Adipocyte (in vitro differentiated cells): ENCODE data around the gene NTSR1.

Source experiments
- DNase-seq: peaks from one replicate; pipeline ENCODE4 v3.0.0-alpha.2; 2015; ENCODE audit warnings: low read depth
- H3K27me3 ChIP-seq: replicated peaks from 2 replicates; pipeline ENCODE4 v1.7.0; 2013; ENCODE audit warnings: mild to moderate bottlenecking, low read length, moderate library complexity; ENCODE audit not compliant: control insufficient read depth, insufficient read depth
- H3K36me3 ChIP-seq: 2 replicates; pipeline ENCODE4 v1.7.0; 2013; ENCODE audit warnings: low read length, mild to moderate bottlenecking, moderate library complexity; ENCODE audit not compliant: control insufficient read depth, insufficient read depth, severe bottlenecking
- H3K4me1 ChIP-seq: 2 replicates; pipeline ENCODE4 v1.7.0; 2013; ENCODE audit warnings: mild to moderate bottlenecking, low read length, moderate library complexity; ENCODE audit not compliant: control insufficient read depth, insufficient read depth
- H3K4me3 ChIP-seq: 2 replicates; pipeline ENCODE4 v1.7.0; 2013; ENCODE audit warnings: mild to moderate bottlenecking, low read length, moderate library complexity
- H3K9ac ChIP-seq: 2 replicates; pipeline ENCODE4 v1.7.0; 2013; ENCODE audit warnings: mild to moderate bottlenecking, low read length, moderate library complexity
- H3K9me3 ChIP-seq: 2 replicates; pipeline ENCODE4 v1.7.0; 2013; ENCODE audit warnings: mild to moderate bottlenecking, low read length, moderate library complexity; ENCODE audit not compliant: control insufficient read depth

The NTSR1 gene

DNA sequence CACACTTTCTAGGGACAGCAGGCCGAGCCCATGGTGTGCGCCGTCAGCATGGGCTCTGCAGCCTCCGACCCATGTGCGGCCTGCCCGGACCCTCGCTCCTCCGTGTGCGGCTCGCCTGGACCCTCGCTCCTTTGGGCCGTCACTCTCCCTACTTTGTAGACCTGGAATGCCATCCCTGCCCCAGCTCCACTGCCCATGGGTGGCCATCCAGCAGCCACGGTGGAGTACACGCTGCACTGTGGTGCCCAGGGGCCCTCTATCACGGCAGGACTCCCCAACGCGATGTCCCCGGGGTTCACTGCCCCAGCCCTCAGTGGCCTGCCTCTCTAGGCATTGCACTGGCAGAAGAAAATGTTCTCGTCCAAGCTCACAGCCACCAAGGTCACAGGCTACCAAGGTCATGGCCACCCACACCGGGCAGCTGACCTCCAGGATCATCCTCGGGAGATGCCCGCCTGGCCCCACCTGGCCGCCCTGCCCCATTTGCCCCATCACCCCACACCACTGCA, 63.5 kb downstream of the NTSR1 start:
- DNase-seq: no peak
- H3K36me3 ChIP-seq: no peaks in the 10 kb centered on the region
- H3K4me3 ChIP-seq: no peak overlapping the region
- H3K4me1 ChIP-seq: peaks cover 25% of the 10 kb centered on the region
- H3K9me3 ChIP-seq: no peaks in the 10 kb centered on the region
- H3K27me3 ChIP-seq: peaks cover 35% of the 10 kb centered on the region
- H3K9ac ChIP-seq: no peak overlapping the region

DNA sequence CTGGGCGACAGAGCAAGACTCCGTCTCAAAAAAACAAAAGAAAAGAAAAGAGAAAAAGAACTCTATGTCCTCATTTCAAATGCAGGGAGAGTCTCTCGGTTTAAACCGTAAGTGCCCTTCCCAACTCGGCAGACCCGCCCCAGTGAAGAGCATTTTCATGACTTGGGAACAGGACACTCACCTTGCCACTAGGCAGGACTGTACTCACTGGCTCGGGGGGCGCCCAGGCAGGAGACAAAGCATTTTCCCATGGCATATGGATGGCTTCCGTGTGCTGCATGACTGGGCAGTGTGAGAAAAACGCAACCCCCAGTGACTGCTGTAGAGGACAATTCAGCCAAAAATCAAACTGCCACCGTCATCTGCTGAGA, 64.0 kb downstream of the NTSR1 start:
- H3K4me1 ChIP-seq: peaks cover 25% of the 10 kb centered on the region
- DNase-seq: no peak
- H3K9ac ChIP-seq: no peak overlapping the region

DNA sequence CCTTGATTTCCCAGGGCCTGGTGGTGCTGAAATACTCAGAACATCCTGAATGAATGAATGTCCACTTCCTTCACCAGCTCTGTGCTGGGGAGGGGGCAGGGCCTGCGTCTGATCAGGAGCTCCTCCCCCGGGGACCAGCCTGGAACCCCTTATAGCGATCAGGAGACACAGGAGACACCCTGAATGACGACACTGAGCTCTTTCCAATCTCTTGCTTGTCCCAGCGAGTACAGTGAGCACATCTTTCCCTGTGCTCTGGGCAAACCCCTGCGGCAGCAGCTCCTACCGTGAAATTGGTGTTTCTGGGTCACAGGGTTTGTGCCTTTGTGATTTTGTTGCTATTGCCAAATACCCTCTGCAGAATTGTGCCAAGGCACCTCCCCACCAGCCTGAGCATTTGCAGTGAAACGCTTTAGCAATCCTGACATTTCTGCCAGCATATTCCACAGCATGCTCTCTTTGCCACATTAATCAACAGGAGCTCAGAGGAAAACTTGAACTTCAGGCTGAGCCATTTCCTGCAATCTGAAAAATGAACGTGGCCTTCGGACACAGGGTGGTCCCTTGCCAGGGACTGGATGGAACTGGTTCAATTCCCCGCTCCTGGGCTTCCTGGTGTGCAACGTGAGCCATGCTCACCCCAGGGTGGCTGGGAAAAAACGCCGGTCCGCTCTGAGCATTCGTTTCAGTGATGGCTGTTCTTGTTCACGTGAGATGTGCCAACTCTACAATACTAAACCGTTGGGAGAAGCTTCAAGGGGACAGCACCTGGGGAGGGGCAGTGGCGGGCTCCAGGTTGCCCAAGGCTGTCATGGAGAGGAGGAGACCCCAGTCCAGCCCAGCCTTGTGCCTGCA, 64.6 kb downstream of the NTSR1 start:
- H3K4me1 ChIP-seq: peaks cover 25% of the 10 kb centered on the region
- H3K4me3 ChIP-seq: peak overlapping the region; percentile 1
- peak overlapping the region; percentile 1 for H3K9ac ChIP-seq
- H3K9me3 ChIP-seq: no peaks in the 10 kb centered on the region
- H3K27me3 ChIP-seq: peaks cover 28% of the 10 kb centered on the region
- peak; percentile 92 for DNase-seq
- H3K36me3 ChIP-seq: no peaks in the 10 kb centered on the region

More for the DNA sequence above, 64.0 kb downstream of the NTSR1 start:
- H3K4me3 ChIP-seq: peak overlapping the region; percentile 1
- no peaks in the 10 kb centered on the region for H3K36me3 ChIP-seq
- H3K9me3 ChIP-seq: no peaks in the 10 kb centered on the region
- H3K27me3 ChIP-seq: peaks cover 34% of the 10 kb centered on the region

DNA sequence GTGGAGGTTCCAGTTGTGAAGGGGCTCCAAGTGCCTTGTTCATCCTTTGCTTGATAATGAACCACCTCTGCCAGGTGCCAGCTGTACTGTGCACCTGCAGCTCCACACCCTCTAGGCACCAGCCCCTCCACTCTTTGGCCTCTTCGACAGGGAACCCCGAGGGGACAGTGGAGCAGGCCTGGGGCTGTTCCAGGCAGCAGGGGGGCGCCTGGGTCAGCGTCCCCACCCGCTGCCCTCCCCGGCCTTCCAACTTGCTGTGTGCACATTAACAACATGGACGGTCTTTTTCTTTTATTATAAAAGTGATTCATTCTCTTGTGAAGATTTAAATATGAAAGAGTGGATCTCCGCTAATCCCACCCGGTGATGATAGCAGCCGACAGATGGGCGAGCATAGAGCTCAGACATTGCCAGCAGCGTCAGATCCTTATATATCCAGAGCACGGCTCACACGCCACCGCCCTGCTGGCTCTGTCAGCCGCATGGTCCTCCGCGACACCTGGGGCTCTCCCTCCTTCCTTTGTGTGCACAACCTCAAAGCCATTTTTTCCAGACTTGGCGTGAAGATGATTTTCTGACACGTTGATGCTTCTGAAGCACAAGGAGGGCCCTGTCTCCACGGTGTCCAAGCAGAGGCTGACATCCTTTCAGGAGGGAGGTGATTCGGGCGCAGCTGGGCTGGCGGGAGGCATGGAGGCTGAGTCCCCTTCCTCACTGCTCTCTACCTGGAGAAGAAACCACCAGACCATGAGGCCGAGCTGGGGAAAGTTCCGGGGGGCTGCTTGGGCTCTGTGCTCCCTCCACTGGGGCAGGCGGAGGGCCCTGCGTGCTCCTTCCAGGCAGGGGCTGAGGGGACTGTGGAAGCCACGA, 65.4 kb downstream of the NTSR1 start:
- Histone ChIP-seq H3K36me3 (no peaks in the 10 kb centered on the region), H3K4me1 (peaks cover 19% of the 10 kb centered on the region), H3K9ac (peak overlapping the region; percentile 1)

DNA sequence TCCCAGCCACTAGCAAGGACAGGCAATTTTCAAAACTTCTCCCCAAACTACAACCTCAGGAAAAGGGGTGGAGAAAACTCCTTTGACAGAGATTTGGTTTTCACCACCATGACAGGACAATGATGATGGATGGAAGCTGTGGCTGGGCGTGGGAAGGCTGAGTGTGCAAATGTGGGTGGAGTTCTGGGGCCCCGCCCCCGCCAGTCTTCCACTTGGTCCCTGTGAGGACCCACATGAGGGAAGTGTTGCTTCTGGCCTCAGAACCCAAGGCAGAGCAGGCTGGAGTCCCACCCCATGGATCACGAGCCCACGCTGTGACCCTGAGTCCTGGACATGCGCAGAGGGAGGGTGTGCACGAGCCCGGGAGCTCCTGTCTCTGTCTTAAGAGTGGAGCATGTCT, 66.1 kb downstream of the NTSR1 start:
- Histone ChIP-seq H3K4me3 (no peak overlapping the region), H3K9ac (no peak overlapping the region), H3K27me3 (peaks cover 19% of the 10 kb centered on the region), H3K9me3 (no peaks in the 10 kb centered on the region), H3K36me3 (no peaks in the 10 kb centered on the region), H3K4me1 (peaks cover 19% of the 10 kb centered on the region)
- DNase-seq: no peak

More for the DNA sequence above, 65.4 kb downstream of the NTSR1 start:
- no peaks in the 10 kb centered on the region for H3K9me3 ChIP-seq
- peaks cover 23% of the 10 kb centered on the region for H3K27me3 ChIP-seq
- DNase-seq: no peak
- no peak overlapping the region for H3K4me3 ChIP-seq

DNA sequence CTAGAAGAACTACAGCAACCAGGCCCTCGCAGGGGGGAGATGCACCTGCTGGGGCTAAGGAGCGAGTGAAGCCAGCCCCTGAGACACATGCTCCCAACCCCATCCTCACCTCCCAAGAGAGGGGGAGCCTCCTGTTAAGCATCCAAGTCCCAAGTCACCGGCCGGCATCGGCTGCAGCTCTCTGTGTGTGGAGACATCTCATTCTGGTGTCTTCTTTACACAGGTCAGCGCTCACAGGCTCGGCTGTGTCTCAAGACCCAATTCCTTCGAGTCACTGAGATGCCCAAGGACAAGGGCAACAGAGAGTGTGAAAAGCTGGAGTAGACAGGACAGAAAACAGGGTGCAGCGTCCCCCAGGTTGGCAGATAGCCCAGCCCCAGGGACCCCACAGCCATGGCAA, 66.6 kb downstream of the NTSR1 start:
- no peaks in the 10 kb centered on the region for H3K9me3 ChIP-seq
- DNase-seq: no peak
- peaks cover 22% of the 10 kb centered on the region for H3K27me3 ChIP-seq
- H3K36me3 ChIP-seq: no peaks in the 10 kb centered on the region
- H3K4me1 ChIP-seq: peaks cover 19% of the 10 kb centered on the region
- H3K4me3 ChIP-seq: no peak overlapping the region
- H3K9ac ChIP-seq: no peak overlapping the region

DNA sequence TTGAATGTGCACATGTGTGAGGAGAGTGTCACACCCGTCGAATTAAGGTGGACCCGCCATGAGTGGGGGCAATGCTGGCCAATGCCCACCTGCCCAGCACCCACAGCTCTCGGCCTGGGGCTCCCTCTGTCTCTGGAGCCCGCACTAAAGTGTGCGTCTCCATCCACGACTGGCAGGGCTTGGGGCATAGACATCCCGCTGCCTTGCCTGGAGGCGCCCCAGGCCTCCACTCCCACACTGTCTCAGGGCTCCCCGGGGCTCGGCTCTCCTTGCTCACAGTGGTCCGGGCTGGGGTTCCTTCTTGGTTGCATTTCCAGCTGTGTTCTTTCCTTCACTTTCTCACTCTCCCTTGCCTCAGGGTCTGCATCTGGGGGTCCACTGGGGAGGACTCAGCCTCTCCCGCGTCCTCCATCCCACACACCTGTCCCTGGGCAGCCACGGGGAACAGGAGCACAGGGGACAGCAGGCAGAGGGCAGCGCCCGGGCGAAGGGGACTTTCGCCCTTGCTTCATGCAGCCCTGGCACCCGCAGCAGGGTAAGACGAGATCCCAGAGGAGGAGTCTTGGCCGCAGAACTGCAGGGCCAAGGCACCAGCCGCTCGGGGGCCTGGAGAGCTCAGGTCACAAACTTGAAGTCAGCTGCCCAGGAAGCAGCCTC, 67.5 kb downstream of the NTSR1 start:
- Histone ChIP-seq H3K4me3 (no peak overlapping the region), H3K36me3 (no peaks in the 10 kb centered on the region), H3K9me3 (no peaks in the 10 kb centered on the region), H3K4me1 (peaks cover 19% of the 10 kb centered on the region), H3K9ac (no peak overlapping the region), H3K27me3 (peaks cover 26% of the 10 kb centered on the region)
- DNase-seq: no peak

DNA sequence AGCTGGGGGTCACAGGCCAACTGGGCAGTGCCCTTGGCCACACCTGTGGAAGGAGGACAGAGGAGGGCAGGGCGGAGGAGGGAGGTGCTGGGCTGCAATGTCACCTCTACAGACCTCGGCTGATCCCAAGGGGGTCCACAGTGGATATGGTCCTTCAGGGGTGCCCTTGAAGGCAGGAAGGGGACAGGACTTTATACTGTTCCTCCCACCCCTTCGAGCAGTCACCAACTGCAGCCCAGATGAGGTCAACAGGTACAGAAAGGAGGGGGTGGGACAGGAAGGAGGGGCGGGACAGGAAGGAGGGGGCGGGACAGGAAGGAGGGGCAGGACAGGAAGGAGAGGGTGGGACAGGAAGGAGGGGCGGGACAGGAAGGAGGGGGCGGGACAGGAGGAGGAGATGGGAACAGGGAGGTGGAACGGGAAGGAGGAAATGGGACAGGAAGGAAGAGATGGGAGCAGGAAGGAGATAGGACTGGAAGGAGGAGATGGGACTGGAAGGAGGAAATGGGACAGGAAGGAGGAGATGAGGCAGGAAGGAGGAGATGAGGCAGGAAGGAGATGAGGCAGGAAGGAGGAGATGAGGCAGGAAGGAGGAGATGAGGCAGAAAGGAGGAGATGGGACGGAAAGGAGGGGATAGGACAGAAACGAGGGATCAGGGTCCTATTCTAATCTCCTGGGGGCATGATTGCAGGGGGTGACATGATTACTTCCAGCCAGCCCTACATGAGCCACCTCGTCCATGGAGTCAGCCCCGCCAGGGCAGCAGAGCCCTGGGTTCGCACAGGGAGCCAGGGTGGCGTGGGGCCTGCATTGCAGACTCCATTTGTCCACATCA, 68.3 kb downstream of the NTSR1 start:
- no peak for DNase-seq
- H3K4me3 ChIP-seq: no peak overlapping the region
- no peak overlapping the region for H3K9ac ChIP-seq
- peaks cover 18% of the 10 kb centered on the region for H3K4me1 ChIP-seq
- no peaks in the 10 kb centered on the region for H3K9me3 ChIP-seq
- no peaks in the 10 kb centered on the region for H3K36me3 ChIP-seq
- peaks cover 21% of the 10 kb centered on the region for H3K27me3 ChIP-seq

DNA sequence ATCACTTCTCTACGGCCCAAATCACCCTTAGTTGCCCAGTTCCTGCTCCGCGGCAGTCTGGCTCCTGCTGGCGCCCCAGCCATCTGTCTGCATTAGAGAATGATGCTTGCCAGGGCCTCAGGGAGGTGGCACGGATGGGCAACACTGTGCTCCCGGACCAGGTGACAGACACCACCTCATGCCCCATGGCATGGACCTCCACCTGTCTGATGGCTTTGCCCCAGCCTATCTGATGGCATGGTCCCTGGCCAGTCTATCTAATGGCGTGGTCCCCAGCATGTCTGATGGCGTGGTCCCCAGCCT, 68.8 kb downstream of the NTSR1 start:
- Histone ChIP-seq H3K9me3 (no peaks in the 10 kb centered on the region), H3K9ac (no peak overlapping the region), H3K36me3 (no peaks in the 10 kb centered on the region), H3K4me3 (no peak overlapping the region), H3K4me1 (peaks cover 13% of the 10 kb centered on the region), H3K27me3 (peaks cover 21% of the 10 kb centered on the region)
- no peak for DNase-seq

DNA sequence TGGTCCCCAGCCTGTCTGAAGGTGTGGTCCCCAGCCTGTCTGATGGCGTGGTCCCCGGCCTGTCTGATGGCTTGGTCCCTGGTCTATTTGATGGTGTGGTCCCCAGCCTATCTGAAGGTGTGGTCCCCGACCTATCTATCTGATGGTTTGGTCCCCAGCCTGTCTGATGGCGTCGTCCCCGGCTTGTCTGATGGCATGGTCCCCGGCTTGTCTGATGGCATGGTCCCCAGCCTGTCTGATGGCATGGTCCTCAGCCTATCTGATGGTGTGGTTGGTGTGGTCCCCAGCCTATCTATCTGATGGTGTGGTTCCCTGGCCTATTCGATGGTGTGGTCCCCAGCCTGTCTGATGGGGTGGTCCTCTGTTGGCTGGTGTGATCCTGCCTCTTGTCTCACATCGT, 69.4 kb downstream of the NTSR1 start:
- H3K27me3 ChIP-seq: peaks cover 21% of the 10 kb centered on the region
- no peak overlapping the region for H3K9ac ChIP-seq
- H3K4me1 ChIP-seq: peaks cover 7% of the 10 kb centered on the region
- DNase-seq: no peak
- no peak overlapping the region for H3K4me3 ChIP-seq
- H3K36me3 ChIP-seq: no peaks in the 10 kb centered on the region
- no peaks in the 10 kb centered on the region for H3K9me3 ChIP-seq
